NCI-H1105 treated with DMSO at 0.1 percent for 48 hours (cell line): ENCODE measurements around the gene ZFAND6.
A peak's percentile ranks its signal among the peaks of the same experiment; 100 is the strongest.
"Not testable (repeated sequence)": the region's sequence is repeated elsewhere in the genome, so short reads cannot be mapped to it uniquely, and the experiment has no call there.

Source experiments
- DNase-seq: peaks from one replicate; lab custom pipeline; 2025; lab: John Stamatoyannopoulos, UW

ZFAND6 gene

GRCh38 chr15:80058851-80059785 lies at the start of gene ZFAND6:
ZFAND6 (plus strand) TSS chr15:80059676; CDS start chr15:80120345, 60,669 bp downstream.
- peak; percentile 78 for DNase-seq

GRCh38 chr15:80010131-80010673 lies 49.3 kb upstream of the ZFAND6 start:
- peak; percentile 79 for DNase-seq

DNA sequence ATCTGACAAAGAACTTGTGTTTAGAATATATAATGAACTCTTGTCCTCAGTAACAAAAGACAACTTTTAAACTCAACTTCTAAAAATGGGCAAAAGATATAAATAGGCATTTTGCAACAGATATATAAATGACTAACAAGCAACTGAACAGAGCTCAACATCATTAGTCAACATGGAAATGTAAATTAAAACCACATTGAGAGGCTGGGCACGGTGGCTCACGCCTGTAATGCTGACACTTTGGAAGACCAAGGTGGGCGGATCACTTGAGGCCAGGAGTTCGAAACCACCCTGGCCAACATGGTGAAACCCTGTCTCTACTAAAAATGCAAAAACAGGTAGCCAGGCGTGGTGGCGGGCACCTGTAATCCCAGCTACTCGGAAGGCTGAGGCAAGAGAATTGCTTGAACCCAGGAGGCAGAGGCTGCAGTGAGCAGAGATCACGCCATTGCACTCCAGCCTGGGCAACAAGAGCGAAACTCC lies 48.4 kb upstream of the ZFAND6 start:
- DNase-seq: not testable (repeated sequence)

- no peak for DNase-seq
Observed at GRCh38 chr15:80011596-80011995, 47.9 kb upstream of the ZFAND6 start.

GRCh38 chr15:80012060-80012726 lies 47.3 kb upstream of the ZFAND6 start:
- no peak for DNase-seq

DNA sequence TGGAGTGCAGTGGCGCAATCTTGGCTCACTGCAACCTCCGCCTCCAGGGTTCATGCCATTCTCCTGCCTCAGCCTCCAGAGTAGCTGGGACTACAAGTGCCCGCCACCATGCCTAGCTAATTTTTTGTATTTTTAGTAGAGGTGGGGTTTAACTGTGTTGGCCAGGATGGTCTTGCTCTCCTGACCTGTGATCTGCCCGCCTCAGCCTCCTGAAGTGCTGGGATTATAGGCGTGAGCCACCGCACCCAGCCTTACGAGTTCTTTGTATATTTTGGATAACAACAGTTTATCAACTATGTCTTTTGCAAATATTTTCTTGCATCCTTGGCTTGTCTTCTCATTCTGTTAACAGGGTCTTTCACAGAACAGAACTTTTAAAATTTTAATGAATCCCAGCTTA lies 45.3 kb upstream of the ZFAND6 start:
- not testable (repeated sequence) for DNase-seq

DNA sequence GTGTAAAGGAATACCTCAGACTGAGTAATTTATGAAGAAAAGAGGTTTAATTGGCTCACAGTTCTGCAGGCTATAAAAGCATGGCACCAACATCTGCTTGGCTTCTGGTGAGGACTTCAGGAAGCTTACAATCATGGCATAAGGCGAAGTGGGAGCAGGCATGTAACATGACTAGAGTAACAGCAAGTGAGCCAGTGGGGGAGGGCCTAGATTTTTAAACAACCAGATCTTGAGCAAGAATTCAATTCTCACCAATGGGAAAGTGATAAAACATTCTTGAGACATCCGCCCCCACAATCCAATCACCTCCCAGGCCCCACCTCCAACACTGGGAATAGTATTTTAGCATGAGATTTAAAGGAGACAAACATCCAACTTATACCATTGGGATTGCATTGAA lies 44.3 kb upstream of the ZFAND6 start:
- no peak for DNase-seq

DNA sequence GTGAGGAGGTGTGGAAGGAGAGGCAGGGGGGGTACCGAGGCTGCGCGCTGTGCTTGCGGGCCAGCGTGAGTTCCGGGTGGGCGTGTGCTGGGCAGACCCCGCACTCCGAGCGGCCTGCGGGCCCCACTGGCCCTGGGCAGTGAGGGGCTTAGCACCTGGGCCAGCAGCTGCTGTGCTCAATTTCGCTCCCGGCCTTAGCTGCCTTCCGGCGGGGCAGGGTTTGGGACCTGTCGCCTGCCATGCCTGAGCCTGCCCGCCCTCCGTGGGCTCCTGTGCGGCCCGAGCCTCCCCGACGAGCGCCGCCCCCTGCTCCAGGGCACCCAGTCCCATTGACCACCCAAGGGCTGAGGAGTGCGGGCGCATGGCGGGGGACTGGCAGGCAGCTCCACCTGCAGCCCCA lies 43.0 kb upstream of the ZFAND6 start:
- not testable (repeated sequence) for DNase-seq

GRCh38 chr15:80017139-80017538 lies 42.3 kb upstream of the ZFAND6 start:
- not testable (repeated sequence) for DNase-seq

GRCh38 chr15:80019168-80019745 lies 40.2 kb upstream of the ZFAND6 start:
- DNase-seq: no peak

DNA sequence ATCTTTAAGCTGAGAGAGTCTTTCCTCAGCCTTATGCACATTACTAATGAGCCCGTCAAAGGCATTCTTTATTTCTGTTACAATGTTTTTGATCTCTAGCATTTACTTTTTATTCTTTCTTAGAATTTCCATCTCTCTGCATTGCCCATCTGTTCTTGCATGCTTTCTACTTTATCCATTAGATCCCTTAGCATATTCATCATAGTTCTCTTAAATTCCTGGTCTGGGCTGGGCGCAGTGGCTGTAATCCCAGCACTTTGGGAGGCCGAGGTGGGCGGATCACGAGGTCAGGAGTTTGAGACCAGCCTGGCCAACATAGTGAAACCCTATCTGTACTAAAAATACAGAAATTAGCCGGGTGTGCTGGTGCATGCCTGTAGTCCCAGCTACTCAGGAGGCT lies 39.3 kb upstream of the ZFAND6 start:
- DNase-seq: not testable (repeated sequence)

DNA sequence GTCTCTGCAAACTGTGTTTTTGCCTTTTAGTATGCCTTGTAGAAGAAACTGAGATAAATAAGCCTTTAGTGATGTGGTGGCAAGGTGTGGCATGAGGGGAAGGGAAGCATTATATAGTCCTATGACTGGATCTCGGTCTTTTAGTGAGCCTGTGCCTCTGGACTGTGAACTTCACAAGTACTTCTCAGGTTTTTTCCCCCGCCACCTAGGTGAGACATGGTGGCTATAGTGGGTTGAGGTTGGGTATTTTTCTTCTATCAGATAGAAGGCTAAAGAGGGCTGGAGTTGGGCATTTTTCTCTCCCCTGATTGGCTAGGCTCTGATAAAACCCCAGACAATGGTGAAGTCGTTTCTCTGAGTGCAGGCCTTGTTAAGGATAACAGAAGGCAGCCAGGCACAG lies 38.7 kb upstream of the ZFAND6 start:
- no peak for DNase-seq

GRCh38 chr15:80026310-80026709 lies 33.2 kb upstream of the ZFAND6 start:
- no peak for DNase-seq

DNA sequence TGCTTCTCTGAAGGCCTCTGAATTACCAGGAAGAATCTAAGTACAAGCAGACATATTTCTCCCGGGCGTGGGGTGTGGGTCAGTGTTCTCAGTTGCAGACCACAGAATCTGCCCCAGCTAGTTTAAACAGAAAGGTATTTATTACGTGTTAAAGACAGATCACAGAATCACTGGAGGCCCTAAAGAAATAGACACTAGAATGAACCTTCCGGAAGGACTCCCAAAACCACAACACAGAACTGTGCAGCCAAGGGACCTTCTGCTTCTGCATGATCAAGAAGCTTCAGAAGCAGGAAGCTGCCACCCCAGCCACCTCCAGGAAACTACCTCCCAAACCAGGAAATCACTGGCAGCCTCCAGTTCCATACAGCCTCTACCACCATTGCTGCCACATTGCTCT lies 32.7 kb upstream of the ZFAND6 start:
- no peak for DNase-seq

- no peak for DNase-seq
Observed at GRCh38 chr15:80028937-80029336, 30.5 kb upstream of the ZFAND6 start.

- DNase-seq: peak; percentile 3
Observed at GRCh38 chr15:80031841-80032240, 27.6 kb upstream of the ZFAND6 start.

DNA sequence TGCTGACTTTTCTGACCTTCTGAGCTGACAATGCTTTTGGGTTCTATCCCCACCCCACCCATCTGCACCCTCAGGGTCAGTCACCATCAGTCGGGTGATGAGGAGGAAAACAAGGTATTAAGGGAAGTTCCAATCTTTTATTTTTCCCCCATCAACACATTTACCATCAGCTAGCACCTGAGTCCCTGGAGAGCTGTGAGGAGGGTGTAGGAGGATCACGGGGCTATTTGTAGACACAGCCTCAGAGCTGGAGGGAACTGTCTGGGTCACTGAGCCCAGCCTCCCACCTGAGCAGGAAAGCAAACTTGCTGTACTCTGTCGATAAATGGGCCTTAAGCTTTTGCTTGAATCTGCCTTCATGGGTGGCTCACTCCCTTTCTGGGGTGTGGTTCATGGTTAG lies 24.8 kb upstream of the ZFAND6 start:
- DNase-seq: no peak

- peak; percentile 74 for DNase-seq
Observed at GRCh38 chr15:80036071-80036470, 23.4 kb upstream of the ZFAND6 start.

- no peak for DNase-seq
Observed at GRCh38 chr15:80041494-80042253, 17.8 kb upstream of the ZFAND6 start.

GRCh38 chr15:80042568-80042967 lies 16.9 kb upstream of the ZFAND6 start:
- no peak for DNase-seq

DNA sequence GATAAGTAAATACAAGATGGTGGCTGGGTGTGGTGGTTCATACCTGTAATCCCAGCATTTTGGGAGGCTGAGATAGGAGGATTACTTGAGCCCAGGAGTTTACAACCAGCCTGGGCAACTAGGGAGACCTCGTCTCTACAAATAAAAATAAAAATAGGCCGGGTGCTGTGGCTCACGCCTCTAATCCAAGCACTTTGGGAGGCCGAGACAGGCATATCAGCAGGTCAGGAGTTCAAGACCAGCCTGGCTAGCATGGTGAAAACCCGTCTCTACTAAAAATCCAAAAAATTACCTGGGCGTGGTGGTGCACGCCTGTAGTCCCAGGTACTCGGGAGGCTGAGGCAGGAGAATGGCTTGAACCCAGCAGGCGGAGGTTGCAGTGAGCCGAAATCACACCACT lies 14.3 kb upstream of the ZFAND6 start:
- not testable (repeated sequence) for DNase-seq

DNA sequence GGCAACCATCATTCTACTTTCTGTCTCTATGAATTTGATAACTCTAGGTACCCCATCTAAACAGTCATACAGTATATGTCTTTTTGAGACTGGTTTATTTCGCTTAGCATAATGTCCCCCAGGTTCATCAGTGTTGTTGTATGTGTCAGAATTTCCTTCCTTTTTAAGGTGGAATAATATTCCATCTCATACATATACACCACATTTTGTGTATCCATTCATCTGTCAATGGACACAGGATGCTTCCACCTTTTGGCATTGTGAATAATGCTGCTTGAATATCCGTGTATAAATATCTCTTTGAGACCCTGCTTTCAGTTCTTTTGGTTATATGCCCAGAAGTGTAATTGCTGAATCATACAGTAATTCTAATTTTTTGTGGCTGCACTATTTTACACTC lies 10.4 kb upstream of the ZFAND6 start:
- DNase-seq: no peak
